CD4-positive, alpha-beta T cell (primary cell): ENCODE results near the gene TRUB2. TPM values are rescaled to one million over a fixed set of nuclear protein-coding genes. Genes with fewer than 3 reads are reported as not detected.
A peak's percentile ranks its signal among the peaks of the same experiment; 100 is the strongest.

Source experiments
- ATAC-seq: fragments of 200-7000 bp; cut with Tn5 transposase; one replicate; pipeline ENCODE4 v1.10.0; 2022; ENCODE audit warnings: mild to moderate bottlenecking; ENCODE audit not compliant: poor library complexity
- CTCF ChIA-PET: fragments of 350-600 bp; sonication (Branson Sonifier 250); formaldehyde crosslinking; loops from one replicate; lab custom pipeline; 2021; ENCODE audit warnings: antibody characterized with exemption, inconsistent platforms; lab: Charles Lee
- POLR2A ChIA-PET: fragments of 350-600 bp; sonication (Branson Sonifier 250); formaldehyde crosslinking; loops from one replicate; lab custom pipeline; 2021; ENCODE audit warnings: antibody characterized with exemption, inconsistent platforms; lab: Charles Lee
- DNase-seq, 14 experiments: peaks; one replicate each; pipeline ENCODE4 v3.0.0-alpha.2; 2013 to 2020; ENCODE audit warnings: mixed read lengths in 2 of 14
- H3K27ac ChIP-seq, 2 donors: one replicate each; pipeline versions ENCODE4 v1.5.1 to v1.7.0; 2013; ENCODE audit warnings: low read length in 2 of 2, low read depth in 1 of 2, mild to moderate bottlenecking in 1 of 2
- H3K27me3 ChIP-seq, 2 experiments: 1 replicate in 1 of 2; 2 replicates in 1 of 2; pipeline versions ENCODE4 v1.6.1 to v1.7.0; 2013; ENCODE audit warnings: low read length in 2 of 2, control low read depth in 1 of 2, mild to moderate bottlenecking in 1 of 2, moderate library complexity in 1 of 2; ENCODE audit not compliant: insufficient read depth in 2 of 2, control insufficient read depth in 1 of 2
- H3K36me3 ChIP-seq: one replicate; pipeline ENCODE4 v1.6.1; 2013; ENCODE audit warnings: low read length, control low read depth; ENCODE audit not compliant: insufficient read depth
- H3K4me1 ChIP-seq: one replicate; pipeline ENCODE4 v1.6.1; 2013; ENCODE audit warnings: low read length, control low read depth; ENCODE audit not compliant: insufficient read depth
- H3K4me3 ChIP-seq: one replicate; pipeline ENCODE4 v1.5.1; 2013; ENCODE audit warnings: mild to moderate bottlenecking, low read length, moderate library complexity
- H3K9me3 ChIP-seq, 2 experiments: 1 replicate in 1 of 2; 2 replicates in 1 of 2; pipeline versions ENCODE4 v1.6.1 to v1.7.0; 2013; ENCODE audit warnings: low read length in 2 of 2, mild to moderate bottlenecking in 2 of 2, control low read depth in 1 of 2, moderate library complexity in 1 of 2; ENCODE audit not compliant: control insufficient read depth in 1 of 2, insufficient read depth in 1 of 2
- H3K27ac Mint-ChIP-seq: one replicate; pipeline ENCODE4 v1.8.0; 2020; ENCODE audit warnings: mixed read lengths
- H3K27me3 Mint-ChIP-seq: one replicate; pipeline ENCODE4 v1.8.0; 2021; ENCODE audit warnings: mixed read lengths
- H3K36me3 Mint-ChIP-seq: one replicate; pipeline ENCODE4 v1.8.0; 2021; ENCODE audit warnings: low read depth, mixed read lengths
- H3K4me1 Mint-ChIP-seq: one replicate; pipeline ENCODE4 v1.8.0; 2021; ENCODE audit warnings: low read depth, mixed read lengths
- H3K4me3 Mint-ChIP-seq: one replicate; pipeline ENCODE4 v1.8.0; 2020; ENCODE audit warnings: mild to moderate bottlenecking, mixed read lengths
- H3K9me3 Mint-ChIP-seq: one replicate; pipeline ENCODE4 v1.8.0; 2020; ENCODE audit warnings: mixed read lengths
- intact Hi-C, 2 experiments: fragments of 100-400 bp; cut with DNase I in 1 of 2; cut with micrococcal nuclease in 1 of 2; formaldehyde crosslinking; loops; one replicate each; pipeline versions ENCODE4 v1.15.1 to v1.9.0; 2023 to 2025; cut with DNase I, micrococcal nuclease
- total RNA-seq, 174 experiments: library from RNA in 2 of 174; stranded (reverse) in 2 of 174; gene quantifications; one replicate each; pipeline ENCODE4 v1.2.3 and lab custom pipeline; 2021 to 2026
- TF ChIP-seq, protein P1 (sequence below): fragments of 200-600 bp; IDR thresholded peaks from one replicate; pipeline ENCODE4 v1.8.0; 2022; ENCODE audit warnings: antibody characterized with exemption, mild to moderate bottlenecking

TRUB2 gene
- total RNA-seq, 2 experiments from 2014 or later = 4.8 to 6.5 TPM

GRCh38 chr9:128276574-128277270 lies 45.5 kb downstream of the TRUB2 start:
- Mint-ChIP-seq H3K9me3 (no peaks in the 10 kb centered on the region), H3K36me3 (peaks cover 43% of the 10 kb centered on the region), H3K27me3 (no peaks in the 10 kb centered on the region), H3K27ac (peak overlapping the region; percentile 88), H3K4me1 (peaks cover 36% of the 10 kb centered on the region), H3K4me3 (peak overlapping the region; percentile 98)
- CTCF ChIA-PET = interaction anchor here (0.9 to 1.2 kb wide), 3 partner anchors 22 to 65 kb away, joined by 3 read pairs; partner anchors contain the start of genes COQ4 and TRUB2
- DNase-seq = peak in 1 of 14 experiments; percentile 8
- Histone ChIP-seq H3K4me3 (peak overlapping the region; percentile 98), H3K27me3 (no peaks in the 10 kb centered on the region), H3K9me3 (no peaks in the 10 kb centered on the region), H3K36me3 (peaks cover 14% of the 10 kb centered on the region), H3K4me1 (peaks cover 31% of the 10 kb centered on the region), H3K27ac (peak overlapping the region; percentile 70 to 72)
- intact Hi-C loops = loop anchor here in 1 of 2 experiments (1.0 to 5.0 kb wide), 5 partner anchors 46 to 751 kb away; partner anchors contain the start of genes COQ4, DNM1, ODF2 and SH3GLB2
- TF ChIP-seq, protein P1, sequence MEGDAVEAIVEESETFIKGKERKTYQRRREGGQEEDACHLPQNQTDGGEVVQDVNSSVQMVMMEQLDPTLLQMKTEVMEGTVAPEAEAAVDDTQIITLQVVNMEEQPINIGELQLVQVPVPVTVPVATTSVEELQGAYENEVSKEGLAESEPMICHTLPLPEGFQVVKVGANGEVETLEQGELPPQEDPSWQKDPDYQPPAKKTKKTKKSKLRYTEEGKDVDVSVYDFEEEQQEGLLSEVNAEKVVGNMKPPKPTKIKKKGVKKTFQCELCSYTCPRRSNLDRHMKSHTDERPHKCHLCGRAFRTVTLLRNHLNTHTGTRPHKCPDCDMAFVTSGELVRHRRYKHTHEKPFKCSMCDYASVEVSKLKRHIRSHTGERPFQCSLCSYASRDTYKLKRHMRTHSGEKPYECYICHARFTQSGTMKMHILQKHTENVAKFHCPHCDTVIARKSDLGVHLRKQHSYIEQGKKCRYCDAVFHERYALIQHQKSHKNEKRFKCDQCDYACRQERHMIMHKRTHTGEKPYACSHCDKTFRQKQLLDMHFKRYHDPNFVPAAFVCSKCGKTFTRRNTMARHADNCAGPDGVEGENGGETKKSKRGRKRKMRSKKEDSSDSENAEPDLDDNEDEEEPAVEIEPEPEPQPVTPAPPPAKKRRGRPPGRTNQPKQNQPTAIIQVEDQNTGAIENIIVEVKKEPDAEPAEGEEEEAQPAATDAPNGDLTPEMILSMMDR = no peak
- POLR2A ChIA-PET = interaction anchor here (0.6 to 1.2 kb wide), 7 partner anchors 27 to 671 kb away, joined by 3 to 29 read pairs (median 3); partner anchors contain the start of genes BBLN, DOLK, NUP188 and SPTAN1
- ATAC-seq = no peak

GRCh38 chr9:128276008-128276573 lies 46.2 kb downstream of the TRUB2 start, which contains the start of gene SWI5:
SWI5 (plus strand) TSS chr9:128276276.
- ChIA-PET CTCF (interaction anchor here (0.9 kb wide), 2 partner anchors 21 to 65 kb away, joined by 3 read pairs; no protein-coding TSS in a partner anchor), POLR2A (interaction anchor here (0.6 to 1.2 kb wide), 16 partner anchors 12 to 752 kb away, joined by 3 to 29 read pairs (median 4); partner anchors contain the start of genes BBLN, DOLK, NUP188 and SH3GLB2)
- H3K27me3 Mint-ChIP-seq = no peaks in the 10 kb centered on the region
- peaks cover 36% of the 10 kb centered on the region for H3K4me1 Mint-ChIP-seq
- H3K27ac Mint-ChIP-seq = peak within 1 kb of the TSS; percentile 88
- Histone ChIP-seq H3K4me1 (peaks cover 31% of the 10 kb centered on the region), H3K27me3 (no peaks in the 10 kb centered on the region), H3K27ac (peak within 1 kb of the TSS; percentile 70 to 72), H3K9me3 (no peaks in the 10 kb centered on the region), H3K4me3 (peak within 1 kb of the TSS; percentile 98), H3K36me3 (peaks cover 20% of the 10 kb centered on the region)
- intact Hi-C loops = loop anchor here in 1 of 2 experiments (1.0 to 5.0 kb wide), 5 partner anchors 47 to 751 kb away; partner anchors contain the start of genes COQ4, DNM1, ODF2 and SH3GLB2
- DNase-seq (peak; percentile 99 to 100 (median 100)), ATAC-seq (peak; percentile 96)
- H3K4me3 Mint-ChIP-seq = peak within 1 kb of the TSS; percentile 98
- H3K9me3 Mint-ChIP-seq = no peaks in the 10 kb centered on the region
- H3K36me3 Mint-ChIP-seq = peaks cover 49% of the 10 kb centered on the region
- TF ChIP-seq, protein P1 = no peak
